ENCODE data around the gene CHST3.

GRCh38 chr10:71975871-71976725 is 11.9 kb downstream of the CHST3 start:
- no peak for TF ChIP-seq CTCF (IDR thresholded peaks at IDR 0.05)
- TF ChIP-seq POLR2A (IDR thresholded peaks at IDR 0.05) = no peak

Data from heart left ventricle (tissue), 13 donors.